GM21529 (cell line): Measurements from ENCODE around the gene LCOR.
"Not testable (repeated sequence)": the region's sequence is repeated elsewhere in the genome, so short reads cannot be mapped to it uniquely, and the experiment has no call there.

ENCODE experiments used
- ATAC-seq: cut with Tn5 transposase; IDR thresholded peaks from one replicate; pipeline ENCODE4 v1.9.1; 2021; ENCODE audit not compliant: unreplicated experiment

Gene LCOR

GRCh38 chr10:97028126-97028831 is 196.2 kb downstream of the LCOR start:
- no peak for ATAC-seq

- ATAC-seq: no peak
These were observed 196.7 kb downstream of the LCOR start for GRCh38 chr10:97028832-97029178.

- no peak for ATAC-seq
These were observed 197.2 kb downstream of the LCOR start for GRCh38 chr10:97029271-97029670.

GRCh38 chr10:97030894-97031293 is 198.8 kb downstream of the LCOR start:
- ATAC-seq: no peak

GRCh38 chr10:97031459-97031858 is 199.4 kb downstream of the LCOR start:
- ATAC-seq: no peak

GRCh38 chr10:97032624-97033023 is 200.5 kb downstream of the LCOR start:
- no peak for ATAC-seq

GRCh38 chr10:97033841-97034240 is 201.7 kb downstream of the LCOR start:
- not testable (repeated sequence) for ATAC-seq

- ATAC-seq: no peak
These were observed 202.2 kb downstream of the LCOR start for GRCh38 chr10:97034301-97034700.

- no peak for ATAC-seq
These were observed 203.1 kb downstream of the LCOR start for GRCh38 chr10:97034958-97035769.

GRCh38 chr10:97037365-97038361 is 205.6 kb downstream of the LCOR start:
- peak; percentile 73 for ATAC-seq

- no peak for ATAC-seq
These were observed 206.6 kb downstream of the LCOR start for GRCh38 chr10:97038688-97039087.

- ATAC-seq: no peak
These were observed 207.6 kb downstream of the LCOR start for GRCh38 chr10:97039538-97040247.

GRCh38 chr10:97040248-97040584 is 208.1 kb downstream of the LCOR start:
- ATAC-seq: no peak

- ATAC-seq: no peak
These were observed 208.6 kb downstream of the LCOR start for GRCh38 chr10:97040706-97041105.

- ATAC-seq: no peak
These were observed 210.0 kb downstream of the LCOR start for GRCh38 chr10:97042081-97042480.

GRCh38 chr10:97042716-97043562 is 210.8 kb downstream of the LCOR start:
- no peak for ATAC-seq

- no peak for ATAC-seq
These were observed 211.4 kb downstream of the LCOR start for GRCh38 chr10:97043563-97043855.
